HG02623 (cell line): ENCODE results near the gene CCDC148.
A peak's percentile ranks its signal among the peaks of the same experiment; 100 is the strongest.

Experiments used
- ATAC-seq: cut with Tn5 transposase; IDR thresholded peaks from one replicate; pipeline ENCODE4 v1.9.1; 2021; ENCODE audit warnings: moderate library complexity; ENCODE audit not compliant: unreplicated experiment

Gene CCDC148

DNA sequence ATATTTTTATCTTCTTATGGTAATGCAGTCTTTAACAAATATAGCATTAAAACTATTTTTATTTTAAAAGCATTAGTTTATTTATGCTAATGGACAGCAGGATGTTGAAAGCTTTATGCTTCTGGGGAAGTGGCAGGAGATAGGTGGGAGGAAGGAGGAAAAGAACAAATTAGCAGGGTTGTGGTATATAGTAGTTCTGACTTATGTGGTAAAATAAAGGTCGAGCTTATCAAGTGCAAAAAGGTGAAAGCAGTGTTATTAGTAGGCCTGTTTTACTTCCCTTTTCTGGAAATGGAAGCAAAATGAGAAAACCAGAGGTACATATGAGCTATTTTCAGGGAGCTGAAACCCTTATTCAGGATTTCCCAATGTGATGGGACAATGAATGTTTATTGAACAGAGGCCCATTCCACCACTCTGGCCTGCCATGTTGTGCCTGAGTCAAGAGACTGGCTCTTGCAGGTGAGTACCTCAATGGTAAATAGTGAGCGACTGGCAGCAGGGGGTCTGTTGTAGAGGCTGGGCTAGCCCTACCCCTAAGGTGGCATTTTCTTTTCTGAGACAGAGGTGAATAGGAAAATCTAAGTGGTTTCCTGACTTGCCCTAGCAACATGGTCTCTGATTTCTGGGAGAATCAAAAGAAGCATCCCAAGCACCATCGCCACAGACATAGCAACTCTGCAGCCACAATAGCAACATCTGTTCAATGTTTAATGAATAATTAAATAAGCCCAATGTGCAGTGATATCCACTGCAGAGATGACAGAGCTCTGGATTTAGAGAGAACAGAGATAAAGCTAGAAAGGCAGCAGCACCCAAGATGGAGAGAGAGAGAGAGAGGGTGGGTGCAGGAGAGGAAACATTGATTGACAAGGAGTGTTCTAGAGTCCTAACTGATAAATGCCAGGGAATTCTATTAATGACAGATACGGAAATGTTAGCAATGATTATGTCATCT, 235.2 kb downstream of the CCDC148 start:
- peak; percentile 47 for ATAC-seq

DNA sequence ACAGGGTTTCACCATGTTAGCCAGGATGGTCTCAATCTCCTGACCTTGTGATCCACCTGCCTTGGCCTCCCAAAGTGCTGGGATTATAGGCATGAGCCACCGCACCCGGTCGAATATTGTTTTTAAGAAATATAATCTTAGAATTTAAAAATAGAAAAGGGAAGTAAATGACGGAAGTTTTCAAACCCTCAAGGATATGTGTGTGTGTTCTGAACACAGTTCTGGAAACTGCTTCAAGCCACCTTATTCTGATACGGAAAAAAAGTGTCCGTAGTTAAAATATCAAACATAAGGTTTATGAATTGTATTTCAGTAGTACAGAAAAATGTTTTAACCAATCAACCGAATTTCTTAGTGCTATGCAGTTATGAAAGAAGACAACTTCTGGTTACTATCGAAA, 239.0 kb downstream of the CCDC148 start:
- ATAC-seq: no peak

DNA sequence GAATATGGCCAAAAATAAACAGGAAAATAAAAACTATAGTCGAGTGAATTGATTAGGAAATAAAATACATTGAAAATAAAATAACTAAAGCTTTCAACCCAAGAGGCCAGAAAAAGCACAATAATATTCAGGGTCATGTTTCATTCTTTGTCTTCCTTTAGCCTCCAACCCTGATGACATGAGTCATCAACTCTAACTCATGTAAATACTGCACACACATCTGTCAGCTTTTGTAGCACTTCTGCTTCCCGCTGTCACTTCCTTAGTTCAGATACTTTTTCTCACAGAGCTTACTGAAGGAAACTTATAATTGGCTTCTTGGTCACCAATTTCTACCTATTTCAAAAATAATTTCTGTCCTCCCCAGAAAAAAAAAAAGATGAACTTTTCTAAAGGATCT, 242.1 kb downstream of the CCDC148 start:
- ATAC-seq: peak; percentile 95

DNA sequence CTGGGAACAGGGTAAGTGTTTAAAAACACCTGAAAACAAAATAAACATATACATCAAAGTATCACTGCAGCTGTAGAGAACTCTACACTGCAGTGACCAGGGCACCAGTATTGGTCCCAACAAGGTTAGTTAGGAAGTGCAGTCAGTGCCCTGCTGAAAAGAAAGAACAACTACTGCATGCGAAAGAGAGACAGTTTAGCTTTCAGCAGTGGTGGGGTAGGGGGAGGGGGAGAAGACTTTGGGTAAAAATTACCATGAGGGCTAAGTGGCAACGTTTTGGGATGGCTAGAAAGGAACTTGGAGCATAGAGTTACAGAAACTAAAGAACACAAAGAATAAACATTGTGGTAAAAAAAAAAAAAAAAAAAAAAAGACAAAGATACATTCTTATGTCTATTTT, 242.8 kb downstream of the CCDC148 start:
- no peak for ATAC-seq

DNA sequence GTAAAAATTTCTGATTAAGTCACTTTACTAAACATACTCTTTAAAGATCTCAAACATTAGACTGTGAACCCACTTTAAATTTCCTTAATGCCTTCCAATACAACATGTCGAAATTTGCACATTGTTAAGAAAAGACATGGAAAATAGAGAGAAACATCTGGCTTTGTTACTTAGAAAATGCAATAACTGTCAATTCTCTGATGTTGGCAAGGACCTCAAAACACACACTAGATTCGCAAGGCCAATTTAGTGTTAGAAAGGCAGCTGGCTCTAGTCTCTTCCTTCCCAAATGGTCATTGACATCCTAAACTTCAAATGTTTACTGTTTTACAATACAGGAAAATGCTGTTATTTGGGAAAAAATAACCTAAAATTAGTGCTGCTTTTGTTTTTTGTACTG, 244.3 kb downstream of the CCDC148 start:
- ATAC-seq: no peak

DNA sequence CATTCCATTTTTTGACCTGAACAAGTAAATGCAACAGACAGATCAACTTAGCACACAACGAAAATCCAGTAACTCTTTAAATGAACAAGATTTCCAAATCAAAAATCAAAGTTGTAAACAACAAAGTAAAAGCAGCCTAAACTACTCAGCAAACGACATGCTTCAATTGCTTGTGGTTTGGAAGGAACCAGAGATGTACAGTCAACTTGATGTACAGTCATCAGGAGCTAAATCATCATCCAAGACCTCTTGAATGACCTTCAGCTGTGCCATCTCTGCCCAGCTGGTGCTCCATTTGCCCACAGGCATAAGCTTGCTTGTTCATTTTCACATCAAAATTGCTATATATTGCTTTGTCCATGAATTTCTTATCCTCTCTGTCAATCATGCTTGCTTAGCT, 245.1 kb downstream of the CCDC148 start:
- no peak for ATAC-seq

DNA sequence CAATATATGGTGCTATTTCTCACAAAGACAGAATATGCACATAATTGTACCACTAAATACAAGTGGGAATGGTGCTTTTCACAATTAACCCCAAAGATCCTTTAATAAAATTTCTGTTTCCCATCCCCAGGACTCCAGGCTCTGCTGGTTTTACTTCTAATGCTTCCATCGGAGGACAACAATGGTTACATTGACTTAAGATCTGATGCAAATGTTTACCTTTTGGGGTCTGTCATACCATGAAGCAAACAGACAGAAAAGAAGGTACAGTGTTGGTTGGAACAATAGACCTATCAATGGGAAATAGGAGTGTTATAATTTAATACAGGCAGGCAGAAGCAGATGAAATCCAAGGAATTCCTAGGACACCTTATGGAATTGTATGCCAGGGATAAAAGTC, 249.2 kb downstream of the CCDC148 start:
- ATAC-seq: no peak

DNA sequence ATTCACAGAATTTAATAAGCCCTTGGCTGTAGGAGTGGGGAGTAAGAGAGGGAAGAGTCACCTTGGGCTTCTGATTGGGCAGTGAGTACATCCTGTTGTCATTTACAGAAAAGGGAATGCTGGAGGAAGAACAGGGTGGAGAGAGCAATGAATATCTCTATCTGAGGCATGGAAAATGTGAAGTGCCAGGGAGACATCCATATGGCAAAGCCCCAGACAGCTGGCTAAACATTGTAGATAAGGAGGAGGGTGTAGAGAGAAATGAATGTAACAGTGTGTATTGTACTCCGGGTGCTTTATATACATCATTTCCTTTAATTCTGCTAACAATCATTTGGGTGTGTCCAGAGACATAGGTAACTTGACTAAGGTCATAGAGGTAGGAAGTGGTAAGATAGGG, 251.3 kb downstream of the CCDC148 start:
- ATAC-seq: no peak

DNA sequence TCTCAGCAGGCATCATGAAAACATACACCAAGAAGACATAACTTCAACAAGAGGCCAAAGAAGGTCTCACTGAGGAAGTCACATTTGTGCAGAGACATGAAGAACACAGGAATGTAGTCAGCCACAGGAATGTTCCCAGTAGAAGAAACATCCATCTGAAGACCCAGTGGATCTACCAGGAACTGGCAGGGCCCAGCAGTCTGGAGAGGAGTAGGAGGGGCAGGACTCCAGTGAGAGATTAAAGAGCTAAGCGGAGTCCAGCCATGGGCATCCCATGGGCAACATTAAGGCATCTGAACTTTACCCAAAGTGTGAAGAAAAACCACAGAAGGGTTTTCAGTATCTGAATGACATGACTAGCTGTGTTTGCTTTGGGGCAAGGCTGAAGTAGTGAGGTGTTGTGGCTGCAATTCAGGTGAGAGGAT, 251.8 kb downstream of the CCDC148 start:
- ATAC-seq: no peak

DNA sequence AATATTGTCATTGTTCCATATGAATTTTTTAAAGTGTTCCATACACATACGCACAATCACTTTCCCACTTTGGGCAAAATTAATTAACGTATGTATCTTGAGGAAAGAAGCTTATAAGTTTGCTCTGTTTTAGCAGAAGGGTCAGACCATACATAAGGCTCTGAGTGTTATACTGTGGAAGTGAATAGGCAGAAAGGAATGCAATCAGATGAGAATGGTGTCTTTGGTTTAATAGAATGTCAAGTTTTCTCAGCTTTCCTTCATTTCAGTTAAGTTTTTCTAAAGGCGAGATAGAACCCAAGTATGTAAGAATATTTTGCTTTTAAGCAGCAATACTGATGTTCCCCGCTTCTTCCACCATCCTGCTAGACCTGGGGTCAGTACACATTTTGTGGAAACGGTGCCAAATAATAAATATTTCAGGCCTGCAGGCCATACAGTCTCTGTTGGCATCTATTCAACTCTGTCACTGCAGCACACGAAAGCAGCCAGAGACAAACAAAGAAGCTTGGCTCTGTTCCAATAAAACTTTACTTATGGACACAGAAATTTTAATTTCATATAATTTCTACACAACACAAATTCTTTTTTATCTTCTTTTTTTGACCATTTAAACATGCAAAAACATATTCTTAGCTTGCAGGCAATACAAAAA, 254.3 kb downstream of the CCDC148 start:
- ATAC-seq: no peak

DNA sequence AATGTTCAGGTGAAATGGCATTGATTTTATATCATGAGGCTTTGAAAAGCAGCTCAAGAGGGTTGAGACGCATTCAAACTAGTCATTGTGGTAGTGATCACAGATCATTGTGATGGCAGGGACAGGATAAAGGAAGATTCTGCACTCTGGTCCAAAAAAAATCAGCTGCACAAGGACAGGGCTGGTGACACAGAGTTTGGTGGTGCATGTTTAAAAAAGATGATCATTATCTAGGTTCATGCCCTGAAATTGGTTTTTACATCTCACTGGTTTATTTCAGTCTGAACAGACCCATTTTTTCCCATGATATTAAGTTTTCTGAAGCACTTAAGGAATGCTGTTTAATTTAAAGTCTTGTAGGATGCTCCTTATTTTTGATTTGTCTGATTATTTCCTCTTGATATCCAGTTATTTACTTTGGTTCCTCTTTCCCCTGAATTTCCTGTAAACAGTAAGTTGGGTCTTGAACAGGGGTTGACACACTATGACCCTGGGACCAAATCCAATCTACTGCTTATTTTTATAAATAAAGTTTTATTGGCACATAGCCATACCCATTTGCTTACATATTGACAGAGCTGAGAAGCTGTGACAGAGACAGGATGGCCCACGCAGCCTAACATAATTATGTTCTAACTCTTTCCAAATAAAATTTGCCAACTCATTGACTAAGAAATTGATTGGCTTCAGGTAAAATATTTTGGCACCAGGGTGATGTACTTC, 256.5 kb downstream of the CCDC148 start:
- ATAC-seq: no peak

DNA sequence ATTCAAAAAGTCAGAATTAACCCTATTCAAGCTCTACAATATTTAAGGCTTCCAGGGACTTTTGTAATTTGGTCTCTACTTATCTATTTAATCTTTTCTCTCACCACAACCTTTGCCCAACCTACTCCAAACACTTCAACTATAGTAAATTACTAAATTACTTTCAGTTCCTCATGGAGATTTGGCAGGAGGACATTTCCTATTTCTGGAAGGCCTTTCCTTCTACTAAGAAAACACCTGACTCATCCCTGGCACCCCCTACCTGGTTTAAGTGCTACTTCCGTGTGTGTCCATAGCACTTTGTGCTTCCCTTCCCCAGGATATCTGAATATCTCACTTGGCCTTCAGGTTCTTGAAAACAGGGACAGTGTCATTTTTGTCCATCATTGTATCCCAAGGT, 258.6 kb downstream of the CCDC148 start:
- ATAC-seq: no peak

DNA sequence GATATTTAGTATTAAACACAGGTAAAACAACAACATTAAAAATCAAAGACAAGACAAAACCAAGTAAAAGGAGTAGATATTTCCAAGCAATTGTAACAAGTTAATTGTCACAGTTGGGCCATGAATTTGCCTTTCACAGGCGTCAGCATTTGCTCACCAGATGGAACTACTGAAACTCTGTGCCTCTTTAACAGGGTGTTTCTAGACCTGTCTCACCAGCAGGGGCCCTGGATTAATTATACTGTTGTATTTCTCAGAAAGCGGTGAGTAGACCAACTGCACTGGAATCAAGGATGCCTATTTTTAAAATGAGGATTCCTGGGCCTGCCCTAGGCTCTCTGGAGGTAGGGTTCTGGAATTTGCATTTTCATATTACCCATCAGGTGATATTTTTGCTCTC, 262.3 kb downstream of the CCDC148 start:
- no peak for ATAC-seq

DNA sequence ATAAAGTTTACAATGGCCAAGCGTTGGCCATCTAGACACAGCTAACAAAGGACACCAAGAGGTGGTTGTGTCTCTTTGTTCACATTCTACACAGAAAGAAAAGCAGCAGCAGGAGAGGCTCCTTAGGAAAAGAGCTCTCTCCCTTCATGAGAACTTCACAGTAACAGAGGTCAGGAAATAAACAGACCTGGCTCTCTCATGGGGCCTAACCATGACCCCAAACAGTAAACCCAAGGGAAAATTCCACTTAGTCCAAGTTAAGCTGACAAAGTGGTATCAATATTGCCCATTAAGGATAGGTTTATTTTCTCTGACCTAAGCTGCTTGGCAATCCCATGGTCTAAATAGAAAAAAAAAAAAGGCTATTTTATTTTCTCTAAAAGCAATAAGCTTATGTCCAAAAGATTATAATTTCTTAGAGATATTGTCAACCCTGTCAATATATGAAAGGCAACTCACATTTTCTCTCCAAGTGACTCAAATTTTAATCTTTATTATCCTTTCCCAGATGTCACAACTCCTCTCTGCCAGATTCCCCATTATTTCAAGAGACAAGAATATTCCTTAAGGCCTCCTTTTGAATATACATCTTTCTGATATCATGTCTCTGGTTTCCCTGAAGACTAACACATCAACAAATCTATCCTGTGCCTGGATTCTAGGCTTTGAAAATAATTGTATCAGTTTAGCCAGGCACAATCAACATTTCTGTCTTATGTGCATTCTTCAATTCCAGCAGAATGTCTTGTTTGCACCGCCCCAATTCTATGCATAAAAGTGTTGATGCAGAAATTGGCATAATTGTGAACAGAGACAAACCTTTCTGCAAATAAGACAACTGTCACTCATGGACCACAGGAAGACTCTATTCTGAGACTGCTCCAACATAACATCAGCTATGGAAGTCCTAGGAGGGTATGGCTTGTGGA, 263.8 kb downstream of the CCDC148 start:
- ATAC-seq: no peak

DNA sequence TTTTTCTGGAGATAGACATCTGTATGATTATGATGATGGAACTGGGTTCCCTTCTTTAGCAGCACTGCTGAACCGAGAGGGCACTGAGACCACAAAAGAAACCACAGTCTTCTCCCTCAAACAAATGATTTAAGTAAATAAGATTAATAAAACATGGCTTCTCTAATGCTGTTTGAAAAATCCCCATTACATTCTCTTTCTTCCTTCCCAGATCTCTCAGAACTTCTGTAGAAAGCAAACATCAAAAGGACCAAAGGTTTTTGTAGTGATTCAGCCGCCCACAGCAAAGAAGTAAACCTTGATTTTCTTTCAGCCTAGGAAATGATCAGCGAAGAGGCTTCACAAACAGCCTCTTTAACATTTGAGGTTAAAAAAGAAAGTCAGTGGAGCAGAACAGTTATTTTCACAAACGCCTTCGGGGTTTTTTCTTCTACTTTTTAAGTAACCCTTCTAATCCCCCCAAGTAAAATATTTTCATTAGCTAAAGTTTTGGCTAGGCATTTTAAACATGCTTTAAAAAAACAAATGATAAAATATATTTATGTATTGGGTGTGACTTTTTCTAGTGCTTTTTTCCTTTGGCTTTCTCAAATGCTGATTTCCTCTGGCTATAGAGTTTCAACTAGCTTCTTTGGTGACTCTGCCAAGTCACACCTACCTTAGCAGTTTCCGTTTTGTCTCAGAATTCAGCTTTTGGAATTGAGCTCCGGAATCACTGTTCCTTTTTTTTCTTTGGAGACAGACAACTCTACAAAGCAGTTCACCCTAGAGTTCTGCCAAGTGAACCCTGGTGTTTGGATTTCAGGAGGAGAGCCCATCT, 265.3 kb downstream of the CCDC148 start:
- peak; percentile 77 for ATAC-seq

DNA sequence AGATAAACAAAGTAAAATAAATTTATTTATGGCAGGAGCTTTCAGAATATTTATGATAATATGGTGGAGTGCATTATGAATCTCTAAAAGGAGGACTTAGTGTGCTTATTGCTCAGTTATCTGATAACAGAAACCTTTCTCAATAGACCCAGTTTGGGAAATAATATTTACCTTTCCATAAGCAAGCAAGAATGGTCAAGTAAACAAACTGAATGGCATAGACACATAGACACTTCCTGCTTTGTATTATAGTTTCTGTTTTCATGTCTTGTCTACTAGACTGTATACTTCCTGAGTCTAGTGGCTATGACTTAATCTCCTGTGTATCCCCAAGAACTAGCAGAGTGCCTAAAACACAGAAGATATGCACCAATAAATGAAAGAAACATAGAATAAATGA, 267.0 kb downstream of the CCDC148 start:
- ATAC-seq: peak; percentile 47

DNA sequence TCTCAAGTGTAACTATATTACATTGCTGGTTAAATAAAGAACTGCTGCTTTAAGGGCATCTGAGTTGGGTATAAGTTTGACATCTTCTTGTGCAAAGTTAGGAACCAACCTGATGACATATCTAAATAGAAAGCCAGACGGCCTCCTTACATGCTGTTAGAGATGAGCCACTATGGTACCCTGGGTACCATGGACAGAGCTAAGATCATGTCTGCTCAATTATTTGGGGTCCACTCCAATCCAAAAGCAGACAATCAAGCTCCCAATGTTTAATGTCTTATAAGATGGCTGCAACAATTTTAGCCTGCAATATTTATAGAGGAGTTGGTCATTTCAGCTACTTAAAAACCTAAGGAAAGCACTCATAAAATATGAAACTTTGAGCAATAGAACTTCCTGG, 268.6 kb downstream of the CCDC148 start:
- ATAC-seq: no peak

DNA sequence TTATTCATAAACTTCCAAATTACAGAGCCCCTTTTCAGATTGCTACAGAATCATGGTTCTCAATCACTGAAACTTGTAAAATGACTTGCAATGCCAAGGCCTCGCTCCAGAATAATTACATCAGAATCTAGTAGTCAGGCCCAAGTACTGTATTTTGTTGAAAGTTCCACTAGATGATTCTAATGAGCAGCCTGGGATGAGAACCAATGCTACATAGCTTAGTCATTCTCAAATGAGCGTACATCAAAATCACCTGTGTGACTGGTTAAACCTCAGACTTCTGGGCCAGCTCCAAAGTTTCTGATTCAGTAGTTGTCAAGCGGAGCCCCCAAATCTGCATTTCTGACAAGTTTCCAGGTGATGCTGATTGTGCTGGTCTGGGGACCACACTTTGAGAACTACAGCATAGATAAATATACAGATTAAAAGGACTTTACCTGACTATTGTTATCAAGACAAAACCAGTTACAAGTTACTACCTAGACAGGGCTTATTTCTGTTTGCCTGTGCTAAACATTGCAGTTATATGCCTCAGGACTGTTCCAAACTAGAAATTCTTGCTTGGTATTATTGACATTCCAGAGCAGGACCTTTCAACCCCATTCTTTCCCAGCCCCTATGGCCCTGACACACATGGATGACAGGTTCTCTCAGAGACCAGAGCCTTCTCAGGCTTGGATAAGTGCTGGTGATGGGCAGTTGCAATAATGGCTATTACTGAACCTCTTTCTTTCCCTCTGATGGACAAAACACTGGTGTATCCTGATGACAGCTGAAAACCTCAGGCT, 271.8 kb downstream of the CCDC148 start:
- no peak for ATAC-seq

DNA sequence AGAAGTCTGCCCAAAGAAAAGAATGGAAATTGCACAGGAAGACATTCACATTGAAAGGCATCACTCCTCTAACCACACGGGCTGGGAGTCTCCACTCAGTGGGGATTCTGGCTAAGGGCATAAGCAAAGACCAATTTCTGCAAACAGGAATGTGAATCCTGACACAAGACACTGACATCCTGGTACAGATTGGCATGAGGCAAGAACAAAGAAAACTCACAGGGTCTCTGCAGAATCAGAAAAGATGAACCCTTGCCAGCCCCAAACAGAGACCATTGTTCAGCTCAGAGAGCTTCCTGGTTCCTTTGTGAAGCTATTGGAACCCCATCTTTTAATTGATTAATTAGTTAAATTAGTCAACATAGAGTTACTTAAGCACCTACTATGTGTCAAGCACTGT, 272.6 kb downstream of the CCDC148 start:
- no peak for ATAC-seq
